ENCODE data around the gene SMURF1. TPM values are rescaled to one million over a fixed set of nuclear protein-coding genes. Genes with fewer than 3 reads are reported as not detected.

SMURF1 gene
- total RNA-seq, 4 donors from 2014 or later = 26.9 to 74.9 (median 30.2) TPM

DNA sequence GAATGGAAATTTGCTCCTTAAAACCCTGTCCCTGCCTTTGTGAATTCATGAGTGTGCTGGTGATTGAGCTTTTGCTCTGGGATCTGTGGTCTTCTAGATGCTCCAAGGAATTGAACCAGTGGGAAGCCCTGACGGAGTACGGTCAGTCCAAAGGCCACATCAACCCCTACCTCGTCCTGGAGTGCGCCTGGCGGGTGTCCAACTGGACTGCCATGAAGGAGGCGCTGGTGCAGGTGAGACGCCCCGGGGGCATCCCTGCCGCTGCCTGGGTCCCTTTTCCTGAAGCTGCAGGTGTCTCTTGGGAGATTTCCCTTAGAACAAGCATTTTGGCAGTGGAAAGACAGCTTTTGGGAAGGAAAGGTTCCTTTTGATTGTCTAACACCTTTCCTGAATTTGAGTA is 165.2 kb downstream of the SMURF1 start:
- H3K4me1 ChIP-seq = no peaks in the 10 kb centered on the region
- no peak overlapping the region for H3K4me3 ChIP-seq
- TF ChIP-seq POLR2AphosphoS5 (IDR thresholded peaks at IDR 0.05) (no peak), EP300 (IDR thresholded peaks at IDR 0.05) (no peak), CTCF (IDR thresholded peaks at IDR 0.05) (no peak), POLR2A (IDR thresholded peaks at IDR 0.05) (no peak)
- 83% methylated on average over 9 of the region's 9 CpGs for WGBS
- no peak overlapping the region for H3K27ac ChIP-seq
- DNase-seq (ENCODE audit: low spot score in 2 of 2) = peak in 1 of 2 donors; percentile 58
- no peaks in the 10 kb centered on the region for H3K9me3 ChIP-seq
- no peaks in the 10 kb centered on the region for H3K27me3 ChIP-seq
- peaks cover 100% of the 10 kb centered on the region for H3K36me3 ChIP-seq

Other genes starting within 250 kb of the SMURF1 start
- gene KPNA7, start 64.0 kb upstream of the SMURF1 start, total RNA-seq = not detected
- not detected for gene MYH16, start 128.7 kb upstream of the SMURF1 start, total RNA-seq
- gene ARPC1A, start 181.8 kb upstream of the SMURF1 start, total RNA-seq = 100 to 1,000 TPM in 3 of 4 donors, 10 to 100 TPM in 1; 98.1 to 169 (median 140) TPM
- gene ARPC1B, start 230.6 kb upstream of the SMURF1 start, total RNA-seq = 10 to 100 TPM; 48.9 to 66.9 (median 64.2) TPM

Measured in suprapubic skin (tissue), 4 donors.